GM18909 (cell line): ENCODE measurements around the gene SENP1.

Source experiments
- ATAC-seq: cut with Tn5 transposase; IDR thresholded peaks from one replicate; pipeline ENCODE4 v1.9.1; 2021; ENCODE audit warnings: mild to moderate bottlenecking; ENCODE audit not compliant: unreplicated experiment, poor library complexity

The SENP1 gene

GRCh38 chr12:48022676-48023385 lies 83.0 kb downstream of the SENP1 start:
- ATAC-seq = no peak

GRCh38 chr12:48022180-48022521 lies 83.7 kb downstream of the SENP1 start:
- ATAC-seq = no peak

- no peak for ATAC-seq
Measured at GRCh38 chr12:48021485-48022179, 84.2 kb downstream of the SENP1 start.

GRCh38 chr12:48019639-48020265 lies 86.1 kb downstream of the SENP1 start:
- no peak for ATAC-seq

GRCh38 chr12:48018618-48018995 lies 87.3 kb downstream of the SENP1 start:
- ATAC-seq = no peak

GRCh38 chr12:48017921-48018617 lies 87.8 kb downstream of the SENP1 start:
- ATAC-seq = no peak

GRCh38 chr12:48017496-48017895 lies 88.4 kb downstream of the SENP1 start:
- ATAC-seq = no peak

GRCh38 chr12:48016373-48017020 lies 89.4 kb downstream of the SENP1 start:
- ATAC-seq = no peak

- ATAC-seq = no peak
Measured at GRCh38 chr12:48015954-48016353, 89.9 kb downstream of the SENP1 start.

GRCh38 chr12:48015129-48015528 lies 90.8 kb downstream of the SENP1 start:
- no peak for ATAC-seq

GRCh38 chr12:48013287-48013686 lies 92.6 kb downstream of the SENP1 start:
- no peak for ATAC-seq

- no peak for ATAC-seq
Measured at GRCh38 chr12:48012070-48012469, 93.8 kb downstream of the SENP1 start.

GRCh38 chr12:48010366-48010970 lies 95.4 kb downstream of the SENP1 start:
- ATAC-seq = no peak

- ATAC-seq = no peak
Measured at GRCh38 chr12:48009471-48009870, 96.4 kb downstream of the SENP1 start.

- no peak for ATAC-seq
Measured at GRCh38 chr12:48008950-48009349, 96.9 kb downstream of the SENP1 start.

GRCh38 chr12:48008349-48008748 lies 97.5 kb downstream of the SENP1 start:
- ATAC-seq = no peak

GRCh38 chr12:48007206-48007605 lies 98.7 kb downstream of the SENP1 start:
- ATAC-seq = no peak

GRCh38 chr12:48005750-48006021 lies 100.2 kb downstream of the SENP1 start:
- ATAC-seq = no peak

GRCh38 chr12:48005001-48005749 lies 100.7 kb downstream of the SENP1 start:
- ATAC-seq = no peak
